HG02938 (cell line): ENCODE data around the gene MPP2.
"Not testable (repeated sequence)": the region's sequence is repeated elsewhere in the genome, so short reads cannot be mapped to it uniquely, and the experiment has no call there.

Experiments
- ATAC-seq: cut with Tn5 transposase; IDR thresholded peaks from one replicate; pipeline ENCODE4 v1.9.1; 2021; ENCODE audit warnings: mild to moderate bottlenecking, moderate library complexity; ENCODE audit not compliant: unreplicated experiment

The MPP2 gene

GRCh38 chr17:43931062-43931571 is 23.8 kb upstream of the MPP2 start:
- ATAC-seq = no peak

- ATAC-seq = no peak
Observed at GRCh38 chr17:43928609-43929008, 21.3 kb upstream of the MPP2 start.

GRCh38 chr17:43927929-43928328 is 20.6 kb upstream of the MPP2 start:
- not testable (repeated sequence) for ATAC-seq

- no peak for ATAC-seq
Observed at GRCh38 chr17:43927060-43927864, 19.9 kb upstream of the MPP2 start.

- no peak for ATAC-seq
Observed at GRCh38 chr17:43924558-43924957, 17.2 kb upstream of the MPP2 start.

- no peak for ATAC-seq
Observed at GRCh38 chr17:43920500-43921095, 13.3 kb upstream of the MPP2 start.

- no peak for ATAC-seq
Observed at GRCh38 chr17:43918026-43918389, 10.7 kb upstream of the MPP2 start.

- ATAC-seq = no peak
Observed at GRCh38 chr17:43917348-43918025, 10.2 kb upstream of the MPP2 start.

GRCh38 chr17:43917016-43917347 is 9.6 kb upstream of the MPP2 start:
- ATAC-seq = no peak

GRCh38 chr17:43916385-43916784 is 9.0 kb upstream of the MPP2 start:
- ATAC-seq = no peak

- no peak for ATAC-seq
Observed at GRCh38 chr17:43915559-43915958, 8.2 kb upstream of the MPP2 start.

GRCh38 chr17:43914451-43914850 is 7.1 kb upstream of the MPP2 start:
- ATAC-seq = no peak

- ATAC-seq = no peak
Observed at GRCh38 chr17:43913584-43913983, 6.2 kb upstream of the MPP2 start.

GRCh38 chr17:43912635-43913304 is 5.4 kb upstream of the MPP2 start:
- no peak for ATAC-seq

GRCh38 chr17:43911904-43912303 is 4.6 kb upstream of the MPP2 start:
- no peak for ATAC-seq

- no peak for ATAC-seq
Observed at GRCh38 chr17:43909537-43910231, 2.3 kb upstream of the MPP2 start.

GRCh38 chr17:43907998-43908721 is 824 bp upstream of the MPP2 start:
- no peak for ATAC-seq

- ATAC-seq = no peak
Observed at GRCh38 chr17:43906951-43907424, 348 bp downstream of the MPP2 start.

GRCh38 chr17:43905985-43906852 is 1.1 kb downstream of the MPP2 start:
- ATAC-seq = no peak
